ENCODE results near the gene FAM25C.
"Not testable (repeated sequence)": the region's sequence is repeated elsewhere in the genome, so short reads cannot be mapped to it uniquely, and the experiment has no call there.

DNA sequence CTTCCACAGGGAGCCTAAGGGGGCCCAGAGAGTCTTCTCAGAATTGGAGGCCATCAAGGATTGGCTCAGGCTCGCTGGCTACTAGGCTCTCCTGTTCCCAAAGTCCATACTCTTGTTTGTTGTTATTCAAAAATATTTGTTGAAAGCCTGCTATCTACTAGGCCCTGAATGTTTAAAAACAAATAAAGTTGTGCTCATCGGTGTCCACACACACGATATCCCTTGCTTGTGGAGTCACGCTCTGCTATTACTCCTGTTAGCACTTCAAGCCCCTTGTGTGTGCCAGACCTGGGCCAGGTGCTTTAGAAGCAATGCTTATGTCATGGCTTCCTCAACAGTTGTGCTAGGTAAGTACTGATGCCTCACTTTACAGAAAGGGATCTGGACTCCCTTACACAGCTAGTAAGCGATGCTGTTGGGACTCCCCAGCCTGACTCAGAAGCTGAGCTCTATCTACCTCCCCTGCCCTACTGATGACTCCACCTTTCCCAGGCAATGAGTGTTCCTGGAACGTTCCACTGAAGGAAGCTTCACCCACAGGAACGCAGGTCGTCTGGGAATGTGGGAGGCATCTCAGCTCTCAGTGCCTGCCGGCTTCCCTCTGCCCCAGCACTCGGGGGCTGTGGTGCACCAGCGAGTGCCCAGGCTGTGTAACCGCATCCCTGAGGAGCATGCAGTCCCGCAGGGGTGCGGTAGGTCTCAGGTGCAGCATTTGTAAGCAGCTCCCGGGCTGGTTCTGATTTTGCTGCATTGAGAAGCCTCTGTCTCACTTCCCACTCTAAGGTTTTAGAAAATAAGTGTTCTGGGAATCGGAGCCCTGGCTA lies 10.7 kb downstream of the FAM25C start:
- TF ChIP-seq, protein P1, sequence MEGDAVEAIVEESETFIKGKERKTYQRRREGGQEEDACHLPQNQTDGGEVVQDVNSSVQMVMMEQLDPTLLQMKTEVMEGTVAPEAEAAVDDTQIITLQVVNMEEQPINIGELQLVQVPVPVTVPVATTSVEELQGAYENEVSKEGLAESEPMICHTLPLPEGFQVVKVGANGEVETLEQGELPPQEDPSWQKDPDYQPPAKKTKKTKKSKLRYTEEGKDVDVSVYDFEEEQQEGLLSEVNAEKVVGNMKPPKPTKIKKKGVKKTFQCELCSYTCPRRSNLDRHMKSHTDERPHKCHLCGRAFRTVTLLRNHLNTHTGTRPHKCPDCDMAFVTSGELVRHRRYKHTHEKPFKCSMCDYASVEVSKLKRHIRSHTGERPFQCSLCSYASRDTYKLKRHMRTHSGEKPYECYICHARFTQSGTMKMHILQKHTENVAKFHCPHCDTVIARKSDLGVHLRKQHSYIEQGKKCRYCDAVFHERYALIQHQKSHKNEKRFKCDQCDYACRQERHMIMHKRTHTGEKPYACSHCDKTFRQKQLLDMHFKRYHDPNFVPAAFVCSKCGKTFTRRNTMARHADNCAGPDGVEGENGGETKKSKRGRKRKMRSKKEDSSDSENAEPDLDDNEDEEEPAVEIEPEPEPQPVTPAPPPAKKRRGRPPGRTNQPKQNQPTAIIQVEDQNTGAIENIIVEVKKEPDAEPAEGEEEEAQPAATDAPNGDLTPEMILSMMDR (IDR thresholded peaks at IDR 0.05; ENCODE audit: low read depth, low read length): not testable (repeated sequence)
- not testable (repeated sequence) for TF ChIP-seq EZH2phosphoT487 (IDR thresholded peaks at IDR 0.05; ENCODE audit: low read depth)
